ENCODE data around the gene PPDPF.
A peak's percentile ranks its signal among the peaks of the same experiment; 100 is the strongest.

PPDPF gene

DNA sequence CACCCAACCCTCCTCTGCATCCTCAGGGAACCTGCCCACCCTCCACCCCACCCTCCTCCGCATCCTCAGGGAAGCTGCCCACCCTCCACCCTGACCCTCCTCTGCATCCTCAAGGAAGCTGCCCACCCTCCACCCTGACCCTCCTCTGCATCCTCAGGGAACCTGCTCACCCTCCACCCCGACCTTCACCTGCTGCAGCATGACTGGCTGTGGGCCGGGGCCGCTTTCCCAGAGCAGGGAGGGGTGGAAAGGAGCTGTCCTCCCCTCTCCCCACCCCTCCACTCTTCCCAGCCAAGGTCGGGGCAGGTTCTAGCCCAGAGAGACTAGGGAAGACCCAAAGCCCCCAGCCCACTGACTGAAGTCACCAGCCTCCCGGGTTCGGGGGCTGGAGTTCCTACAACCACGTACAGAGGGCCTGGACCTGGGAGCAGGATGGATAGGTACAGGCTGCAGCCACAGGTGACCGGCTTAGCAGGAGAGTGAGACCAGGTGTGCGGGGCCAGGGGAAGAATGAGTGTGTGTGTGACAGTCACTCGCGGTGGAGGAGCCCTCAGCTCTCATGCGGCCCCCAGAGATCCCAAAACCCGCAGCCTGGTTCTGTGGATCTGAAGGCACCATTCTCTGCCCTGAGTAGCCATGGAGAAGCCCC, 33.3 kb upstream of the PPDPF start:
- DNase-seq (ENCODE audit: low spot score), result no peak

GRCh38 chr20:63487781-63488241, 32.8 kb upstream of the PPDPF start:
- no peak for DNase-seq (ENCODE audit: low spot score)

DNA sequence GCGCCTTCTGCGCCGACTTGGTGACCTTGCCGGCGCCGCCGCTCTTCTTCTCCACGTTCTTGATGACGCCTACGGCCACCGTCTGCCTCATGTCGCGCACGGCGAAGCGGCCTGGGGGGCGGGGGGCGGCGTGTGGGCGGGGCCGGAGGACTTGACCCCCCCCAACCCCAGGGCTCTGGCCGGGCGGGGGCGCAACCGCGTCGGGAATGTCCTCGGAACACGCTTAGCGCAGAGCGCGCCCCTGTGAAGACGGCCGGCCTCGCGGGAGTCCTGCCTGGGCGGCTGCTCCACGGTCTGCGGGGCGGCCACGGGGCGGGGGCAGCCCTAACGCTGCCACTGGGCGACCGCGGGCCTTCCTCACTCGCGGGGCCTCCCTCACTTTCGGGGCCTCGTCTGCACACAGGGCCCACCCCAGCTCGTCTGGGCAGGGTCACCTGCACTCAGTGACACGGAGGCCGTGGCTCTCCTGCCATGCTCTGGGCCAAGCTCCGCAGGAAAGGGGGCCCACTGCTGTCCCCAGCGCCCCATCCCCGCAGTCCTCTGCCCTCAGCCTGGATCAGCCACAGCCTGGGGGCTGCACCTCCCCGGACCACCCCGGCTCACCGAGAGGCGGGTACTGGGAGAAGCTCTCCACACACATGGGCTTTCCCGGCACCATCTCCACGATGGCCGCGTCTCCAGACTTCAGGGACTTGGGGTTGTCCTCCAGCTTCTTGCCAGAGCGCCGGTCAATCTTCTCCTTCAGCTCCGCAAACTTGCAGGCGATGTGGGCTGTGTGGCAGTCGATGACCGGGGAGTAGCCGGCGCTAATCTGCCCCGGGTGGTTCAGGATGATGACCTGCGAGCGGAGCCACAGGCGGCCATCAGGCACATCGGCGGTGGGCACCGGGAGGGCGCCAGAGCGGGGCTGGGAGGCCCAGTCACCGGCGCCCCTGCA, 32.0 kb upstream of the PPDPF start:
- no peak for DNase-seq (ENCODE audit: low spot score)

DNA sequence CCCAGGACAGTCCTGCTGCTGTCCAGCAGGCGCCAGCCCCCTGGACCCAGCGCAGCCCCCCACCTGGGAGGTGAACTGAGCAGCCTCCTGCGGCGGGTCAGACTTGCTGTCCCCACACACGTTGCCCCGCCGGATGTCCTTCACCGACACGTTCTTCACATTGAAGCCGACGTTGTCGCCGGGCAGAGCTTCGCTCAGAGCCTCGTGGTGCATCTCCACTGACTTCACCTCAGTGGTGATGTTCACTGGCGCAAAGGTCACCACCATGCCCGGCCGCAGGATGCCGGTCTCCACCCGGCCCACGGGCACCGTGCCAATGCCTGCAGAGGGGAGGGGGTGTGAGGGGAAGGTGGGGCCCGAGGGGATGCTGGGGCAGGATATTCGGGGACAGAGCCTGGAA, 30.1 kb upstream of the PPDPF start:
- no peak for DNase-seq (ENCODE audit: low spot score)

- DNase-seq (ENCODE audit: low spot score), result no peak
Observed at GRCh38 chr20:63491078-63491477, 29.5 kb upstream of the PPDPF start.

DNA sequence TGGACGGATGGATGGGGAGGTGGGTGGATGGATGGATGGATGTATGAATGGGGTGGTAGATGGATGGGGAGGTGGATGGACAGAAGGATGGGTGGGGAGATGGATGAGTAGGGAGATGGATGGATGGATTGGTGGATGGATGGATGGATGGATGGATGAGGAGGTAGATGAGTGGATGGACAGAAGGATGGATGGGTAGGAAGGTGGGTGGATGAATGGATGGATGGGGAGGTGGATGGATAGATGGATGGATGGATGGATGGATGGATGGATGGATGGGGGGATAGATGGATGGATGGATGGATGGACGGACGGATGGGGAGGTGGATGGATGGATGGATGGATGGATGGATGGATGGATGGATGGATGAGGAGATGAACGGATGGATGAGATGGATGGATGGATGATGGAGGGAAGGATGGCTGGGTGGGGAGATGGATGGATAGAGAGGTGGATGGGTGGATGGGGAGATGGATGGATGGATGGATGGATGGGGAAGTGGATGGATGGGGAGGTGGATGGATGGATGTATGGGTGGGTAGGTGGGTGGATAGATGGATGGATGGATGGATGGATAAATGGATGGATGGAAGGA, 28.8 kb upstream of the PPDPF start:
- DNase-seq (ENCODE audit: low spot score), result no peak

DNA sequence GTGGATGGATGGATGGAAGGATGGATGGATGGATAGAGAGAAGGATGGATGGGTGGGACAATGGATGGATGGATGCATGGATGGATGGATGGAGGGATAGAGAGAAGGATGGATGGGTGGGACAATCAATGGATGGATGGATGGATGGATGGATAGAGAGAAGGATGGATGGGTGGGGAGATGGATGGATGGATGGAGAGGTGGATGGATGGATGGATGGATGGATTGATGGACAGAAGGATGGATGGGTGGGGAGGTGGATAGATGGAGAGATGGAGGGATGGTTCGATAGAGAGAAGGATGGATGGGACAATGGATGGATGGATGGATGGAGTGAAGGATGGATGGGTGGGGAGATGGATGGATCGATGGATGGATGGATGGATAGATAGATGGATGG, 28.0 kb upstream of the PPDPF start:
- DNase-seq (ENCODE audit: low spot score), result no peak

DNA sequence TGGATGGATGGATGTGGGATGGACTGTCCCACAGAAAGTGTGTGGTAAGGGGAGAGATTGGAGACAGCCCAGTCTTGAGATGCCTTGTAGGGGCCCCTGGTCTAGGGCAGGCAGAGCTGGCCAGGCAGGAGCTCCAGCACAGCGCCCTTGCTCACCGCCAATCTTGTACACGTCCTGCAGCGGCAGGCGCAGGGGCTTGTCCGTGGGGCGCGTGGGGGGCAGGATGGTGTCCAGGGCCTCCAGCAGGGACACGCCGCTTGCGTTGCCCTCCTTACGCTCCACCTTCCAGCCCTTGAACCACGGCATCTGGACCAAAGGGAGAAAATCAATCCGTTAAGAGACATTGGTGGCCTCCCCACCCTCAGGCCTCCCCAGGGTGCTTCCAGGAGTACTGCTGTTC, 27.6 kb upstream of the PPDPF start:
- DNase-seq (ENCODE audit: low spot score), result no peak

DNA sequence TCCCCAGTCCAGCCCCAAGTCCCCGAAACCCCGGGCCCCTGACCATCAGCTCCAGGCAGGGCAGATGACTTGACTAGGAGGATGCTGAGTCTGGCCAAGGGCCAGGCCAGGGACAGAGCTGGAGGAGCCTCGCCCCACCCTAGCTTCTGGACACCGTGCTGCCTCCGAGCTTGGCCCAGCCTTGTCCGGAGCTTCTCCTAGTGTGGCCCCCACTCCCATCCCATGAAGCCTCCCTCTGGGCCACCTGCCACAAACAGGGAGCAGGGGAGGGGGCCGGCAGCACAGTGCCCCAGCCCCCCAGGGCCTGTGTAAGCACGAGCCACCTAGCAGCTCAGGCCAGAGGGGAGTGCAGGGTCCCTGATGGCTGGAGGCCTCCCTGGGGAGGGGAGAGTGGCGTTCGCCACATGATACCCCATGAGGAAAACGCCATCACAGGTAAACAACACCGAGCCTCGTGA, 27.0 kb upstream of the PPDPF start:
- no peak for DNase-seq (ENCODE audit: low spot score)

DNA sequence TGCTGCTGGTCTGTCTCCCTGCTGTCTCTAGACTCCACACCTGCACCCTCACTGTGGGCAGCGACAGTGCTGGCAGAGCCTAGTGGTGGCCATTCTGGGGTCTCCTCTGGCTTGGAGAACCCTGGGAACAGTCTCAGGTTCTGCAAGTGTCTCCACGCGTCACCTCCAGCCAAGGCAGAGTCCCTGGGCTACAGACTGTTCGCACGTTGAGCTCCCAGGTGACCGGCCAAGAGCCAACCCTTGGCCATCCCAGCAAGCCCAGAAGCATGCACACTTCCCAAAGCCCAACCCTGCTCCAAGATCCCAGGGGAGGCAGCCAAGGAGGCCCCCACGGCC, 26.5 kb upstream of the PPDPF start:
- DNase-seq (ENCODE audit: low spot score), result no peak

DNA sequence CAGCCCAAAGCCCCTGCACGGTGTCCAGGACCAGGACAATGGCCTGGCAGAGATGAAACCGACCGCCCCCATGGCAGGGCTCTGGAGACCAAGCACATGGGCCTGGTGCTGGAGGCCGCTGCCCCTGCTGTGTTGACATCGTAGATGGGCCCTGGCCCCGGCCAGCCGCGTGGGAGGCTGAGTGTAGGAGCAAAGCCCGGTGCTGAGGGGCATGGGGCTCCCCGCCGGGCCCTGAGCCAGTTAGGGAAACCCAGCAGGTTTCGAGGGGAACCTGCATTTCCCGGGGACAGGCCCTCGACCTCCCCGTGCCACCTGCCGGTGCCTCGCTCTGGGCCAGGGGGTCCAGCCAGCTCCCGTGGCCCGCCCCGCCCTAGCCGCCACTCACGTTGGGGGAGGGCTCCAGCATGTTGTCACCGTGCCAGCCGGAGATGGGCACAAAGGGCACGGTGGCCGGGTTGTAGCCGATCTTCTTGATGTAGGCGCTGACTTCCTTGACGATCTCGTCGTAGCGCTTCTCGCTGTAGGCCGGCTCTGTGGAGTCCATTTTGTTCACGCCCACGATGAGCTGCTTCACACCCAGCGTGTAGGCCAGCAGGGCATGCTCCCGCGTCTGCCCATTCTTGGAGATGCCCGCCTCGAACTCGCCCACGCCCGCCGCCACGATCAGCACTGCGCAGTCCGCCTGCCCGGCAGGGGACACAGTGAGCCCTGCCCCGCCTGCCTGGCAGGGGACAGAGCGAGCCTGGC, 26.0 kb upstream of the PPDPF start:
- no peak for DNase-seq (ENCODE audit: low spot score)

- DNase-seq (ENCODE audit: low spot score), result no peak
Observed at GRCh38 chr20:63495167-63495720, 25.3 kb upstream of the PPDPF start.

GRCh38 chr20:63495741-63496595, 24.6 kb upstream of the PPDPF start:
- DNase-seq (ENCODE audit: low spot score), result peak; percentile 71

DNA sequence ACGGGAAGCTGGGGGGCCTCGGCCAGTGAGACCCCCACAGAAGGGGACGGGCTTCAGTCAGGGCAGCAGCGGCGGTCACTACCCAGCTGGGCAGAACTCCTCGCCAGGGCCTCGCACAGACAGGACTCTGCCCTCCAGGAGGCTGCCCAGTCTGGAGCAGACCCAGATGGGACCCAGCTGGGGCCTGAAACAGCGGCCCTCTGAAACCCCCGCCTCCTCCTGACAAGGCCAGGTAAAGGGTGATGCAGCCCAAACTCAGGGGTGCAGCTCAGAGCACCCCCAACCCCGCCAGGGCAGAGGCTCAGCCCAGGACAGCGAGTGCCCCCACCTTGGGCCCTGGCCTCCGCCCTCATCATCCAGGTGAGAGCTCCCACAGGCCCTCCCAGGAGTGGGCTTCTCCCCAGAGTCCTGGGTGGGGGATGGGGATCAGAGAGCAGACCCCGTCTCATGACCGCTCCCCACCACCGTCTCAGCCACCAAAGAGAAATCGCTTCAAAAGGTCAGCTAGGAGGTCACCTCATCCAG, 23.9 kb upstream of the PPDPF start:
- no peak for DNase-seq (ENCODE audit: low spot score)

DNA sequence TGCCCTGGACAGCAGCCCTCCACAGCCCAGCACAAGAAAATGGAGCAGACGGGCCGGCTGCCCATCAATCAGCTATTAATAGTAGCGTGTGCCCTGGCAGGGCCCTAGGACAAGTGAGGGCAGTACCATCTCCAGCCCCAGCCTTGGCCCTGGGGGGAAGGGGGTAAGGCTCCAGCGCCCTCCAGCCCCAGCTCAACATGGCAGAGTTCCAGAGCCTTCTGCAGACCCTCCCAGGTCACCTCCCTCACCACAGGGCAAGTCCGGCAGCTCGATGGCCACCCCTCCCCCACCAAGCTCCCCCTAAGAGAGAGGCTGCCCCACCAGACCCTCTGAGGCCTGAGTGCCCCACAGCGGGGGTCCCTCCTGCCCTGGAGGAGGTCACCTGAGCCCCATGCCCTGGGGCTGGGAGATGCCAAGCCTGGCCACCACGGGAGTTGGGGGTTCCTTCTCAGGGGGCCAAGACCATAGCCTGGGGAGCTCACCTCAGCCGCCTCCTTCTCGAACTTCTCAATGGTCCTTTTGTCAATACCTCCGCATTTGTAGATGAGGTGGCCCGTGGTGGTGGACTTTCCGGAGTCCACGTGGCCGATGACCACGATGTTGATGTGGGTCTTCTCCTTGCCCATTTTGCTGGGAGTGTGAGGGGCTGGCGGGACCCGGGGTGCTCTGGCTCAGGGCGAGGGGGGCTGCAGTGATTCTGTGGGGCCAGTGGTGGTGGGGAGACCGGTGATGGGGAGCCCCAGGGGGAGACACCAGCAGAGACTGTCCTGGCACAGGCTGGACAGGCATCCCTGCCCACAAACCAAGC, 23.2 kb upstream of the PPDPF start:
- no peak for DNase-seq (ENCODE audit: low spot score)

- no peak for DNase-seq (ENCODE audit: low spot score)
Observed at GRCh38 chr20:63497946-63498935, 22.3 kb upstream of the PPDPF start.

DNA sequence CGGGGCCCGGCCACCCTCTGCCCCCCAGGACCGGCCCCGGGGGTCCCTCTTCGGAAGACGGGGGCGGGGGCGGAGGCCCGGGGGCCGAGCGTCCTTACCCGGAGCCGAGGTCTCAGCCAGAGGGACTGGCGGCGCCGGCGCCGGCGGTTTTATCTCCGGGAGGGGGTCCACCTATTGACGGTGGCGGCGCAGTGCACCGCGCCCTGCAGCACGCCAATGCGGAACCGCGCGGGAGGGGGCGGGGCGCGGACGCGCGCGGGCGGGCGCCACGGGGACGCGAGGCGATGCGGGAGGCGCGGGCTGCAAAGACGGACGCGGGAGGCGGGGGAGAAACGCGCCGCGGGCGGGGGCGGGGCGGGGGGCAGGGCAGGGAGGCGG, 21.6 kb upstream of the PPDPF start, which contains the start of gene EEF1A2:
Gene EEF1A2, minus strand, starts transcription at position 124 of the 378 bp plus-strand sequence. CDS start 1,320 bp downstream, outside the sequence.
- DNase-seq (ENCODE audit: low spot score), result peak; percentile 76

- peak; percentile 90 for DNase-seq (ENCODE audit: low spot score)
Observed at GRCh38 chr20:63499338-63499969, 21.1 kb upstream of the PPDPF start.
